ENCODE results near the gene TSPAN1.

Gene TSPAN1

DNA sequence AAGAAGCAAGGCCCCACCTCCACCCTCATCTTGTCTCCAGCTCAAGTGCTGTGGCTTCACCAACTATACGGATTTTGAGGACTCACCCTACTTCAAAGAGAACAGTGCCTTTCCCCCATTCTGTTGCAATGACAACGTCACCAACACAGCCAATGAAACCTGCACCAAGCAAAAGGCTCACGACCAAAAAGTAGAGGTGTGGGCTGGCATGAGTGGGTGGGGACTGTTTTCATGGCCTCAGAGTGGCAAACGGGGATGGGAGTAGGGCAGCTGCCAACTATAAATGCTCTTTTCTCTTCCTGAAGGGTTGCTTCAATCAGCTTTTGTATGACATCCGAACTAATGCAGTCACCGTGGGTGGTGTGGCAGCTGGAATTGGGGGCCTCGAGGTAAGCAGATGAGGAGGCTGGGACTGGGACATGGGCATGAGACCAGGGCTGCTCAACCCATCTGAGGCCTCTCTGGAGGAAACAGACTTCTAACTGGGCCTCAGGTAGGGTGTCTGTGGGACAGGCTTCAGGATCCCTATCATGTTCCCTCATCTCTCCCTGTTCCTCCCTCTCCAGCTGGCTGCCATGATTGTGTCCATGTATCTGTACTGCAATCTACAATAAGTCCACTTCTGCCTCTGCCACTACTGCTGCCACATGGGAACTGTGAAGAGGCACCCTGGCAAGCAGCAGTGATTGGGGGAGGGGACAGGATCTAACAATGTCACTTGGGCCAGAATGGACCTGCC is 10.2 kb downstream of the TSPAN1 start:
- TF ChIP-seq, protein P1, sequence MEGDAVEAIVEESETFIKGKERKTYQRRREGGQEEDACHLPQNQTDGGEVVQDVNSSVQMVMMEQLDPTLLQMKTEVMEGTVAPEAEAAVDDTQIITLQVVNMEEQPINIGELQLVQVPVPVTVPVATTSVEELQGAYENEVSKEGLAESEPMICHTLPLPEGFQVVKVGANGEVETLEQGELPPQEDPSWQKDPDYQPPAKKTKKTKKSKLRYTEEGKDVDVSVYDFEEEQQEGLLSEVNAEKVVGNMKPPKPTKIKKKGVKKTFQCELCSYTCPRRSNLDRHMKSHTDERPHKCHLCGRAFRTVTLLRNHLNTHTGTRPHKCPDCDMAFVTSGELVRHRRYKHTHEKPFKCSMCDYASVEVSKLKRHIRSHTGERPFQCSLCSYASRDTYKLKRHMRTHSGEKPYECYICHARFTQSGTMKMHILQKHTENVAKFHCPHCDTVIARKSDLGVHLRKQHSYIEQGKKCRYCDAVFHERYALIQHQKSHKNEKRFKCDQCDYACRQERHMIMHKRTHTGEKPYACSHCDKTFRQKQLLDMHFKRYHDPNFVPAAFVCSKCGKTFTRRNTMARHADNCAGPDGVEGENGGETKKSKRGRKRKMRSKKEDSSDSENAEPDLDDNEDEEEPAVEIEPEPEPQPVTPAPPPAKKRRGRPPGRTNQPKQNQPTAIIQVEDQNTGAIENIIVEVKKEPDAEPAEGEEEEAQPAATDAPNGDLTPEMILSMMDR (IDR thresholded peaks at IDR 0.05; ENCODE audit: insufficient read depth, low read depth, low read length, missing control alignments), result no peak
- H3K4me3 ChIP-seq (ENCODE audit: low read depth, low read length), result no peak overlapping the region
- no peak for DNase-seq (ENCODE audit: low read depth)

DNA sequence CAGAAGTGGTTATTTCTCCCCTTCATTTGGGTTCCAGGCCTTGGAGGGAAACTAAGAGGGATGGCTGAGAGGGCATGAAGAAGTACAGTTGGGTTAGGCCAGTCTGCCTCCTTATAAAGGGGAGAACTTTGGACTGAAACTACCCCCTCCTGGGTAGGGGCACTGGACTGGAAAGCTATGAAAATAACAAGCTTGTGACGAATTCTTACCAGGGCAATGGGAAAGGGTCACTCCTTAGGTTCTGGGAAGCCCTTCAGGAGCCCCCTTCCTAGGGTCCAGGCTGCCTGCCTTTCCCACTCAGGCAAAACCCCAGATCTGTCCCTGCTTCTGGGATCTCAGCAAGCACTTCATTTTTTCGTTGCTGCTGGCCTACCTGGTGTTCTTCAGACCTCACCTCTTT is 11.2 kb downstream of the TSPAN1 start:
- TF ChIP-seq, protein P1 (IDR thresholded peaks at IDR 0.05; ENCODE audit: insufficient read depth, low read depth, low read length, missing control alignments), result no peak
- no peak overlapping the region for H3K4me3 ChIP-seq (ENCODE audit: low read depth, low read length)
- DNase-seq (ENCODE audit: low read depth), result no peak

DNA sequence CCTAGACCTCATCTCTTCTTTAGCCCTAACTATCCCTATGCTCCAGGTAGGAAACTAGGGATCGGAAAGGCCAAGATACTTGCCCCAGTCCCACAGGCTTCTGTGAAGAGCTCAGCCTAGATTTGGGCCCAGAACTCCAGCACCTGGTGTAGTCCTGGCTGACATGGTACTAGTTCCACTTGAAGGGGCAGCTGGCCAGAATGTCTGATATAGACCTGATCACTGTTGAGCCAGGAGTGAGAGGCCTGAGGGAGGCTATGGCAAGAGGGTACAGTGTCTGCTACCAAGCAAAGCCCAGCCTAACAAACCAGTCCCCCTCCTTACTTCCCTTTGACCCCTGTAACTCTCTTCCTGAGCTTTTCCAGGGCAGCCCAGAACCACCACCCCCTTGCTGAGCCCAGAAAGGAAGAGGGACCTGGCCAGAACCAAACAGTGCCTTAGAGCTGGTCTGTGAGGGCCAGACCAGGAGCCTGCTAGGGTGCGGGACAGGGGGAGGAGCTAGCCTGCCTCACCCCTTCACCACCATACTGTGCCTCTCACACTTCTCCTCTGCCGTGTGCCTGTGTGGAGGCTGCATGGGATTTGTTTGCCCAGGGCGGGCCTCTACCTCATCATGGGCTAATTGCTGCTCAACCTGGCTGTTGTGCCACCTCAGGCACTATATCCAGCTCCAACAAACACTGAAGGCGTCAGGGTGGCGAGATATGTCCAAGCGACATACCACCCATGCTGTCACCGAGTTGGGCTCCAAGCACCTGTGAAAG is 12.4 kb downstream of the TSPAN1 start:
- no peak for DNase-seq (ENCODE audit: low read depth)

DNA sequence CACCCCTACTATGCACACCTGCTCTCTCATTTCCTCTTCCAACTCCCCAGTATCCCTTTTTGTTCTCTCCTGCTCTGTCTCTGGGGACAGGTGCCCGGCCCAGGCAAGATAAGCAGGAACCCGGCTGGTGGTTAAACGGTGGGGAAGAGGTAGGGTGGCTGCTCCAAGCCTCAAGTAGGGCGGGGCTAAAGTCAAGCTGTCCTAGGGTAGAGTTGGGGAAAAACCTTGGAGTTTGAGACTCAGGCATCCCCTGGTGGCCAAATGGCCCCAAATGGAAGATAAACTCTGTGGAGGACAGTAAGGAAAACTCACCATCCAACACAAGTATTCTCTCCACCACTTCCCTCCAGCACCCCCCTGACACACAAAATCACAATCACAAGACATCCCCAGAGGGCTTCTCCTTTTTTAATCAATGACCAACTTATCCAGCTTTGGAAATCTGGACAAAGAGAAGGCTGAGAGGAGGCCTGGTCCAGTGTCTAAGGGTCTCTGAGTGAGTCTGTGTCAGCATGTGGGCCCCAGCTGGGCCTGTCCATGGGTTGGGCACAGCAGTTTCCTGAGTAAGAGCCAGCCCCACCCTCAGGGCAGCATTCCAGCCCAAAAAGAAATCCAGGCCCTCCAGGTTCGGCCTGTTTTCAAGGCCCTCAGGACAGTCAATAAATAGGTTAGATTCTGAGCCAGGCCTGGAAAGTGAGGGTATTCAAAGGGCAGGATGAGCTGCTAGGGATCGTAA is 13.6 kb downstream of the TSPAN1 start:
- no peak for DNase-seq (ENCODE audit: low read depth)
- TF ChIP-seq, protein P1 (IDR thresholded peaks at IDR 0.05; ENCODE audit: insufficient read depth, low read depth, low read length, missing control alignments), result no peak
- no peak overlapping the region for H3K4me3 ChIP-seq (ENCODE audit: low read depth, low read length)

More for the DNA sequence above, 12.4 kb downstream of the TSPAN1 start:
- no peak overlapping the region for H3K4me3 ChIP-seq (ENCODE audit: low read depth, low read length)
- TF ChIP-seq, protein P1 (IDR thresholded peaks at IDR 0.05; ENCODE audit: insufficient read depth, low read depth, low read length, missing control alignments), result no peak

DNA sequence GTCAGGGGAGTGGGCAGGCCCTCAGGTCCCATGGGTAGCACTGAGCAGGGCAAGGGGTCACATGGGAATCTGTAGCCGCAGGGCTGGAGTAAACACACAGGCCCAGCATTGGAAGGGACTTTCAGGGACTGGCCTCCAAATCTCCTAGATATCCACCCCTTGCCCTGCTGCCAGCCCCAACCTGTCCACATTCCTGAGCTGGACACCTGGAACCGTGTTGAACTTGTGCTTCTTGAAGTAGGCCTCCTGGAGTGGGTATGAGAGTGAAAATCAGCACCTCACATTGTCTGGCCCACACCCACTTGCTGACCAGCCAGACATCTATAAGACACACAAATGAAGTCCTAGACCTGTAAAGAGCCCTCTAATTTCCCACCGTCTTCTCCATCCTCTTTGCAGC is 15.7 kb downstream of the TSPAN1 start:
- DNase-seq (ENCODE audit: low read depth), result no peak
- no peak overlapping the region for H3K4me3 ChIP-seq (ENCODE audit: low read depth, low read length)
- TF ChIP-seq, protein P1 (IDR thresholded peaks at IDR 0.05; ENCODE audit: insufficient read depth, low read depth, low read length, missing control alignments), result no peak

DNA sequence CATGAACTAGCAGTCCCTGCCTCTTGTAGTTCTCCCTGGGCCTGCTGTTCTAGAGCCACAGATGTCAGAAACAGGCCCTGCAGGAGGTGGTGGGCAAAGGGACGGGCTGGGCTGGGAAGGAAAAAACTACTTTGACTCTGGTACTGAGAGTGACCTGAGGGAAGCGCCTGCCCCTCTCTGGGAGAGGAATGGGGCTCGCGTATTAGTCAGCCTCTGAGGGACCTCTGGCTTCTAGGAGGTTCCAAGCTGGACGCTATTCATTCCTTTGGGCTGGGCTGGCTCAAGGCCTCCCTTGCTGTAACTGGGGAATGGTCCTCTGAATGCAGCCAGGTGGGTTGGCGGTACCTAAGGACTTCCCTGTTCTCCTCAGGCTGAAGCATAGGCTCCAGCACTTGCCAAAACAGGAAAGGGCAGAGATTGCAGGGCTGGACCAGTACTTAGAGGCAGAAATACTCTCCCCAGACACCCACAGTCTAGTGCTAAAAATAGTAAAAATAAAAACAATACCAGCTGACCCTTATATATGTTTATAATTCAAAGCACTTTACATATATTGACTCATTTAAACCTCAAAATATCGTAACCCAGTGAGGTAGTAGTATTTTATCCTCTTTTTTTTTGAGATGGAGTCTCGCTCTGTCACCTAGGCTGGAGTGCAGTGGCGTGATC is 16.3 kb downstream of the TSPAN1 start:
- DNase-seq (ENCODE audit: low read depth), result no peak
- no peak overlapping the region for H3K4me3 ChIP-seq (ENCODE audit: low read depth, low read length)
- TF ChIP-seq, protein P1 (IDR thresholded peaks at IDR 0.05; ENCODE audit: insufficient read depth, low read depth, low read length, missing control alignments), result no peak

All from GM12865 (cell line).